Ovary (tissue), 9 donors: Measurements from ENCODE around the gene NAALADL2. TPM values are rescaled to one million over a fixed set of nuclear protein-coding genes. Genes with fewer than 3 reads are reported as not detected.

Source experiments
- DNase-seq, 5 donors: peaks; one replicate each; pipeline ENCODE4 v3.0.0-alpha.2; 2019 to 2020
- H3K27ac ChIP-seq, 2 donors: fragments of 200-600 bp; one replicate each; pipeline versions ENCODE4 v1.5.1 to v1.8.0; 2019 to 2022
- H3K27me3 ChIP-seq: fragments of 200-600 bp; one replicate; pipeline ENCODE4 v1.8.0; 2022
- H3K36me3 ChIP-seq: fragments of 200-600 bp; sonication (generic); one replicate; pipeline ENCODE4 v1.5.1; 2019
- H3K4me1 ChIP-seq: one replicate; pipeline ENCODE4 v1.8.1; 2013; ENCODE audit warnings: mild to moderate bottlenecking, moderate library complexity; ENCODE audit not compliant: insufficient read depth
- H3K4me3 ChIP-seq: fragments of 200-600 bp; sonication (generic); one replicate; pipeline ENCODE4 v1.5.1; 2017
- H3K9me3 ChIP-seq, 2 donors: fragments of 200-600 bp in 1 of 2; sonication (generic) in 1 of 2; one replicate each; pipeline versions ENCODE4 v1.5.1 to v1.8.1; 2013 to 2019; ENCODE audit warnings: mild to moderate bottlenecking in 1 of 2, moderate library complexity in 1 of 2
- CTCF ChIP-seq, 3 donors: fragments of 450-650 bp in 2 of 3; fragments of 200-600 bp in 1 of 3; IDR thresholded peaks; one replicate each; pipeline versions ENCODE4 v1.5.1 to v1.8.0; 2016 to 2022; ENCODE audit warnings: antibody characterized with exemption in 3 of 3, mild to moderate bottlenecking in 1 of 3
- EP300 ChIP-seq: sonication (generic); formaldehyde crosslinking; IDR thresholded peaks from one replicate; pipeline ENCODE4 v1.6.1; 2017; ENCODE audit warnings: antibody characterized with exemption
- POLR2A ChIP-seq: fragments of 450-650 bp; IDR thresholded peaks from one replicate; pipeline ENCODE4 v1.6.1; 2017; ENCODE audit warnings: antibody characterized with exemption, mild to moderate bottlenecking, moderate library complexity
- WGBS, 3 donors: extraction: QIAGEN DNeasy Blood & Tissue Kit in 1 of 3; methylation state at CpG; one replicate each; pipeline versions ENCODE4 v1.1.5 to v1.1.7; 2013 to 2017; 5-methylcytosine and 5-hydroxymethylcytosine counted together
- intact Hi-C, 4 donors: fragments of 100-400 bp; cut with DNase I; formaldehyde crosslinking; loops; one replicate each; pipeline versions ENCODE4 v1.11.0 to v1.15.1; 2022 to 2023
- microRNA-seq, 3 donors: library from miRNA; unstranded; fragments of <30 nt; microRNA quantifications; one replicate each; pipeline versions ENCODE4 to v1.2.0, GENCODE V29; 2019 to 2020
- polyA plus RNA-seq, 2 donors: library from polyadenylated mRNA; stranded (reverse); fragments of 200-250 nt in 1 of 2; fragments of 350-450 nt in 1 of 2; fragmentation: Illumina TruSeq in 1 of 2; extraction: RNeasy Lipid Tissue Mini Kit (QIAGEN cat#74804) in 1 of 2; gene quantifications; one replicate each; pipeline ENCODE4 v1.2.3, GENCODE V29; 2013 to 2014
- small RNA-seq: library from RNA; depleted of rRNA; stranded (forward); fragments of <200 nt; gene quantifications from one replicate; pipeline ENCODE3, GENCODE V24; 2016
- total RNA-seq, 7 donors: library from RNA; depleted of rRNA in 2 of 7; stranded (reverse); fragments of >200 nt in 2 of 7; fragmentation: NEBNext Ultra II Directional in 3 of 7; extraction: Animal tissue kit (Norgen Biotek cat#: 25700) in 3 of 7; gene quantifications; one replicate each; pipeline versions ENCODE4 v1.1.0 to v1.2.4, GENCODE V29; 2016 to 2023
- donor health status: DM: no; HTN: no; CAD: no; lungs with moderate emphysema.
- donor health status: DM: no; HTN: no; CAD: no.
- donor health status: Bipolar disorder and iron deficiency.
- donor health status: DM: yes; HTN: yes; CAD: no.
- donor health status: DM: no; HTN: no; CAD: no.
- donor health status: DM: yes; HTN: yes; CAD: no.

The NAALADL2 gene
- total and polyA plus RNA-seq, 9 donors: 2.3 to 29.3 (median 15.2) TPM

GRCh38 chr3:175839366-175840005, 980.4 kb downstream of the NAALADL2 start:
- TF ChIP-seq EP300 (no peak), POLR2A (no peak), CTCF (IDR thresholded peaks at IDR 0.05) (no peak)
- Histone ChIP-seq H3K27ac (no peak overlapping the region), H3K4me1 (no peaks in the 10 kb centered on the region), H3K27me3 (no peaks in the 10 kb centered on the region), H3K4me3 (no peak overlapping the region), H3K9me3 (no peaks in the 10 kb centered on the region), H3K36me3 (no peaks in the 10 kb centered on the region)
- WGBS, 3 donors: 67 to 77% (median 74%) methylated on average over 2 of the region's 2 CpGs
- intact Hi-C loops: no loop called here
- no peak for DNase-seq

GRCh38 chr3:175851541-175851940, 992.4 kb downstream of the NAALADL2 start:
- no peak for DNase-seq
- TF ChIP-seq EP300: no peak
- no peak for TF ChIP-seq CTCF (IDR thresholded peaks at IDR 0.05)
- TF ChIP-seq POLR2A: no peak
- H3K27ac ChIP-seq: no peak overlapping the region
- intact Hi-C loops: no loop called here
- H3K27me3 ChIP-seq: no peaks in the 10 kb centered on the region
- H3K9me3 ChIP-seq: no peaks in the 10 kb centered on the region
- no peaks in the 10 kb centered on the region for H3K4me1 ChIP-seq
- H3K36me3 ChIP-seq: no peaks in the 10 kb centered on the region
- no peak overlapping the region for H3K4me3 ChIP-seq
- WGBS, 3 donors: 80 to 85% (median 81%) methylated on average over 7 of the region's 7 CpGs

GRCh38 chr3:175852560-175852959, 993.4 kb downstream of the NAALADL2 start:
- no peak for DNase-seq
- Histone ChIP-seq H3K9me3 (no peaks in the 10 kb centered on the region), H3K27me3 (no peaks in the 10 kb centered on the region), H3K36me3 (no peaks in the 10 kb centered on the region), H3K4me3 (no peak overlapping the region), H3K27ac (no peak overlapping the region), H3K4me1 (no peaks in the 10 kb centered on the region)
- WGBS, 3 donors: 91 to 92% (median 91%) methylated on average over 1 of the region's 1 CpG
- TF ChIP-seq CTCF (IDR thresholded peaks at IDR 0.05) (no peak), POLR2A (no peak), EP300 (no peak)
- intact Hi-C loops: no loop called here

- 87 to 93% (median 93%) methylated on average over 2 of the region's 2 CpGs for whole genome bisulfite sequencing, 3 donors
- Histone ChIP-seq H3K4me3 (no peak overlapping the region), H3K27me3 (no peaks in the 10 kb centered on the region), H3K9me3 (no peaks in the 10 kb centered on the region), H3K4me1 (no peaks in the 10 kb centered on the region), H3K27ac (no peak overlapping the region), H3K36me3 (no peaks in the 10 kb centered on the region)
- intact Hi-C loops: no loop called here
- TF ChIP-seq POLR2A (no peak), EP300 (no peak), CTCF (IDR thresholded peaks at IDR 0.05) (no peak)
- no peak for DNase-seq
Measured at GRCh38 chr3:175857666-175858270, 998.6 kb downstream of the NAALADL2 start.

Small RNA genes within 50 kb of the gene (microRNA-seq; reads per million reads assigned to microRNA genes)
- gene MIR4789: 0 reads per million in 3 donors

Small RNA genes within 50 kb of the gene (small RNA-seq; reads per million reads assigned to genes)
- gene MIR4789: not detected
- gene RNU4-91P: not detected
- not detected for gene RNU6-1233P
- not detected for gene RNU6-1317P
